GM15510 (cell line): ENCODE results near the gene CDK6.

Experiments
- POLR2A ChIP-seq: IDR thresholded peaks from 3 replicates; pipeline ENCODE4 v1.6.1; 2011; ENCODE audit warnings: borderline replicate concordance; ENCODE audit not compliant: insufficient read length; ENCODE audit errors: extremely low read depth

CDK6 gene

DNA sequence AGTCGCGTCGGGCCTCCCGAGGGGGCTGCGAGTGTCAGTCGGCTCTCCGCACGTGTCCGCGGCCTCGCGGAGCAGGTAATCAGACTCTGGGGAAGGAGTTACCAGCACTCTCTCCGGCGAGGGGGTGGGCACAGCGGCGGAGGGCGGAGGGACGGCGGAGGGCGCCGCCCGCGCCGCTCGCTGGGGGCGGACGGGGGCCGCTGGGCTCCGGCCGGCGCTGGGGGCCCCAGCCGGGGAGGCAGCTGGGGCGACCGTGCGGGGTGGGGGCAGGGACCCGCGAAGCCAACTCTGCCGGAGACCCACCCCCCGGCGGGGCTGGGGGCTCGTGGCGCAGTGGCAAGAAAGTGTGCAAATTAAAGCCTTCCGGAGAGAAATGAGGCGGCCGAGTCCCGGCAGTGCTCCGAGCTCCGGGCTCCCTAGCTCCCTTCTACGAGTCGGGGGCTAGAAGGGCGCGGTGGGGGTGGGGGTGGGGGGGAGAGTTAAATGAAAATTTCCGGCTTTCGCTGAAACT is at the start of gene CDK6:
Gene CDK6, minus strand, starts transcription at position 85 of the 511 bp plus-strand sequence. CDS start 3,250 bp downstream, outside the sequence.
- TF ChIP-seq POLR2A, result peak; percentile 71

DNA sequence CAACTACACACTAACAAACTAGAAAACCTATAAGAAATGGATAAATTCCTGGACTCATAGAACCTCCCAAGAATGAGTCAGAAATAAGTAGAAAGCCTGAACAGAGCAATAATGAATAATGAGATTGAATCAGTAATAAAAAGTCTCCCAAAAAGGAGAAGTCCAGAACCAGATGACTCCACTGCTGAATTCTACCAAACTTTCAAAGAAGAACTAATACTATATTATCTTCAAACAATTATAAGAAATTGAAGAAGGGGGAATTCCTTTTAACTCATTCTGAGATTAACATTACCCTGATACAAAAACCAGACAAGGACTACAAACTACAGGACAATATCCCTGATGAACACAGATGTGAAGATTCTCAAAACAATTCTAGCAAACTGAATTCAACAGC is 47.8 kb upstream of the CDK6 start:
- TF ChIP-seq POLR2A, result no peak

DNA sequence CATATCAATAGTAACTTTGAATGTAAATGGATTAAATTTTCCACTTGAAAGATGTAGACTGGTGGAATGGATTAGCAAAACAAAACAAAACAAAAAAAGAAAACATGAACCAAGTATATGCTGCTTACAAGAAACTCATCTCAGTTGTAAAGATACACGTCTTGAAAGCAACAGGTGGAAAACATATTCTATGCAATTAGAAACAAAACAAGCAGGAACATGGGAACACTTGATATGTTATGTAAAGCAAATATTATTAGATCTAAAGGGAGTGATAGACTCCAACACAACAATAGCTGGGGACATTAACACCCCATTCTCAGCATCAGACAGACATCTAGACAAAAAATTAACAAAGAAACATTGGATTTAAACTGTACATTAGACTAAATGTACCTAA is 46.4 kb upstream of the CDK6 start:
- TF ChIP-seq POLR2A, result no peak

DNA sequence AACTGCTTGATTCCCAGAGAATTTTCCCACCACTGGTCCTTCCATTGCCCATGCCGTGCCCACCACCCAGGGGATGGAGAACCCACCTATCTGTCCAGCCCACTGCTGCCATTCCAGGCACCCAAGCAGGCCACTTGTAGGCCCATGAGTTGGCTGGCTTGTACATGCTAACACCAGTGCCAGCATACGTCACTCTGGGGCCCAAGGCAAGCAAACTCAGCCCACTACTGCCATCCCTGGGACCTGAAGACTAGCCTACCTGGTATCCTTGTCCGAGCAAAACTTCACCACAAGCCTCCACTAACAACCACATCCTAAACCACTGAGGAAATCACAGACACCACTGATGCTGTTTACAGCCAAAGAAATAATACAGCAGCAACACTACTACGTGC is 44.7 kb upstream of the CDK6 start:
- no peak for TF ChIP-seq POLR2A

DNA sequence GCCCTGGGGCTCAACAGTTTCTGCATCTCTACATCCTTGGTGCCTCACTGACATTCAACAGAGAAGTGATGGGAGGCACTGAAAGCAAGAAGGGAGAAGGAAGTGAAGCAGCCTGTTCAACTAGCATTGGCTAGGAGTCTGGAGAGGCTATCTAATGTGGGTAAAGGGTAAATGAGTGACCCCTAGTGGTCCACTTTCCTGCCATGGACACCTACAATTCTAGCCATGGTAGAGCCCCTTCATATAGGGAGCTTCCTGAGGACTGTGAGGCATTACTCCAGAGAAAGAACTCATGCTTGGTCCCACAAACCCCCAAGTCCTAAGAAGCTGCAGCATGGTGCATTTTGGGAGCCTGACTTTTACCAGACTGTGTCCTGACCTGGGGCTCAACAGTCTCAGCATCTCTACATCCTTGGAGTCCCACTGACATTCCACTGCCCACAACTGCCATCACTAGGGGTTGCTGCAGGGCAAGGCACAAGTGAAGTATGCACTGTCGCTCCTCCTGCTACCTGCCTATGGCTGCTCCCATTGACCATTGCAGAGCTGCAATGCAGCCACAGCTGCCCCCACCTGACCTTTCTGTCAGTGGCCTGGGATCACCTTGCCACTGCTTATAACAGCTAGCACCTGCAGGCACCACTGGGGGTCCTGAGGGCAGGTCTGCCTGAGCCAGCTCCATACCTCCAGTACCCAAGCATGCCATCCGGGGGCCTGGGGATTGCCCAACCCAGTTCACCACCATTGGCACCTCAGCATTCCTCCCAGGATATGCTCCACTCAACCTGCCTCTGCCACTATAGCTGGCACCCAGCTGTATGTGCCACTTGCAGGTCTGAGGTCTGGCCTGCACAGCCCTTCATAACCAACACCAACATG is 44.1 kb upstream of the CDK6 start:
- no peak for TF ChIP-seq POLR2A

DNA sequence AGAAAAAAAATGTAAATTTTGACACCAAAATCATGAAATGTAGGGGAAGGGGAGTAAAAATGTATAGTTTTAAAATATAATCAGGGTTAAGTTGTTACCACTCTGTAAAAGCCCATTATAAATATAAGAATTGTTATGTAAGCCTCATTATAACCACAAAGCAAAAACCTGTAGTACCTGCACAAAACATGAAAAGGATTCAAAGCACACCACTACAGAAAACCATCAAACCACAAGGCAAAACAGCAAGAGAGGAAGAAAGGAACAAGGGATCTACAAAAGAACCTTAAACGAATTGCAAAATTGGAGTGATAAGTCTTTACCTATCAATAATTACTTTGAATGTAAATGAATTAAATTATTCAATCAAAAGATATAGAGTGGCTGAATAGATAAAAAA is 41.0 kb upstream of the CDK6 start:
- no peak for TF ChIP-seq POLR2A

DNA sequence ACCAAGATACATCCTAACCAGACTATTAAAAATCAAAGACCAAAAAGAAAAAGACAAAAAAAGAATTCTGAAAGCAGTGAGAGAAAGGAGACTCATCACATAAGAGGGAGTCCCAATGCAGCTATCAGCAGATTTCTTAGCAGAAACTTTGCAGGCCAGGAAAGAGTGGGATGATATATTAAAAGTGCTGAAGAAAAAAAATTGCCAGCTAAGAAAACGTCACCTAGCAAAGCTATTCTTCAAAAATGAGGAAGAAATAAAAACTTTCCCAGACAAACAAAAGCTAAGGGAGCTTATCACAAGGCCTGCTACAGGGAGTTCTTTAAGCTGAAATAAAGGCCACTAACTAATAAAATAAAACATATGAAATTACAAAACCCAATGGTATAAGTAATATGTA is 40.5 kb upstream of the CDK6 start:
- no peak for TF ChIP-seq POLR2A

DNA sequence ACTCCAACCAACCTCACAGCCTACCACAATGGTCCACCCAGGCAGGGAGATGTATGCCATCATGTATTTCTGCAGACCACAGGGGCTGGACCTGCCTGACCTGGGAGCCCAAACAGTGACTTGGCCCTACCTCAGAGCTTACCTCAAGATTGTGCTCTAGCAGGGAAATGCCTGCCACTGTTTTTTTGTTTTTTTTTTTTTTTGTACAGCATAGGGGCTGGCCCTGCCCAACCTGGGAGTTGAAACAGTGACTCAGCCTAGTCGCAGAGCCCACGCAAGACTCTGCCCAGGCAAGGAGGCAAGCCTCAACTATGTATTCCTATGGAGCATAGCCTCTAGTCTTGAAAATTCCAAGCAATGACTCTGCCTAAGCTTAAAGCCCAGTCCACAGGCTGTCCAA is 39.3 kb upstream of the CDK6 start:
- TF ChIP-seq POLR2A, result no peak

DNA sequence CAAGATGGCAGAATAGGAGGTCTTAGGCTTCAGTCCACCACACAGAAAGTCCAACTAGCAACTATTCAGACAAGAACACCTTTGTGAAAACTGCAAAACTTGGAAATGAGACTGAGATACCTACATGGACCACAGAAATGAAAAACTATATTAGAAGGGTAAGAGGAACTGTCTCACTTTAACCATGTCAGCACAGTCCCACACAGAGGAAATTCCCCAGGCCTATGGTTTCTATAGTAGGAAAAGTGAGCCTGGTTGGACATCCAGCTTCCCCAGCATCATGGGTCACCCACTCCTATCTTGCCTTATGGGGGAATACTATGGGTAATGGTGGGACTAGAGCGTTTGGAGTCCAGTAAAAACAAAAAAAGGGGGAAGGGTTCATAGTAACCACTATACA is 38.8 kb upstream of the CDK6 start:
- TF ChIP-seq POLR2A, result no peak

DNA sequence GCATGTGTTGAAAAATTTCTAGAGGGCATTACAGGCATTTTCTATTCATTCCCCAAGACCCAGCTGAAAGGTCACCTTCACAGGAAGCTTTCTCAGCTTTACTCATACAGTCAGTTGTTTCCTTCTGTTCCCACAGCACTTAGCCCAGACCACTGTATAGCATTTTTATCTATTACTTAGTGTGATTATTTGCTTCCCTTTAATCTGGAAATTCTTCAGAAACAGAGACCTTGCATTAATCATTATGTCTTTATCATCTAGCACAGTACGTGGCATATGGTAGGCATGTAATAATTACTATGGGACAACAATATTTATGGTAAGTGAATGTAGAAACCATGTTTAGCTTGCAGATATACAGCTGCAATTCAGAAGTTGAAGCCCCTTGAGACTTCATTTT is 38.2 kb upstream of the CDK6 start:
- no peak for TF ChIP-seq POLR2A

DNA sequence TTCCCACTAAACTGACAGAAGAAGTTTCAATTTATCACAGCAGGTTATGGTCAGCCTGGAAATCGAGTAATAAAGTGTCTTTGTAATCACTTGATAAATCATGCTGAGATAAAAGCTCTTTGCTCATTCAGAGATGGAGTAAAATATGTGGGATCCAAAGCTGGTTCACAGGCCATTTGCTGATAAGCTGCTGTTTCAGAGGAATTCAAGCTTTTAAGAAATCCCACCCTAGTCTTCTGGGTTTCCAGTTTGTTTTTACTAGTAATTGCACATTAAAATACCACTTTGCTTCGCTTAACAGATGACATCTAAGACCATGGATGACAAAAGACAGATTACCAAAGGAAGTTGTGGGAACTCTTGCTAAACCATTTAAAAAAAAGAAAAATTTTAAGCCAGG is 37.4 kb upstream of the CDK6 start:
- no peak for TF ChIP-seq POLR2A

DNA sequence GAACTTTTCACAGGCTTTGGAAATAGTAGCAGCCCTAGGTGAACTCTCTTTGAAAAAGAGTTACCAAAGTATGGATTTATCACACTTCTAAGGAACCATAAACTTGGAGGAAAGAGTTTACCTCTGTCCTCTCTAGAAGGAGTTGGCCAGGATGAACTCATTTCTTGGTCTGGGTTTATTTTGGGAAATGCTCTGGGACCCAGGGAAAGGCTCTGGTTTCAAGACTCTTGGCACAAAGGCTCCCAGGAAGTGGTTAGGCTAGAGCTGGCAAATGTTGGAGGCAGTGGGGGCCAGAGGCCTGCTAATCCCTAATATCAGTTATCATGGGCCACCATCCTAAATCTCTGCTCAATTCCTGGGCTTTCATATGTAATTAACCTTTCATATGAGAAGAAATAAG is 36.3 kb upstream of the CDK6 start:
- no peak for TF ChIP-seq POLR2A

DNA sequence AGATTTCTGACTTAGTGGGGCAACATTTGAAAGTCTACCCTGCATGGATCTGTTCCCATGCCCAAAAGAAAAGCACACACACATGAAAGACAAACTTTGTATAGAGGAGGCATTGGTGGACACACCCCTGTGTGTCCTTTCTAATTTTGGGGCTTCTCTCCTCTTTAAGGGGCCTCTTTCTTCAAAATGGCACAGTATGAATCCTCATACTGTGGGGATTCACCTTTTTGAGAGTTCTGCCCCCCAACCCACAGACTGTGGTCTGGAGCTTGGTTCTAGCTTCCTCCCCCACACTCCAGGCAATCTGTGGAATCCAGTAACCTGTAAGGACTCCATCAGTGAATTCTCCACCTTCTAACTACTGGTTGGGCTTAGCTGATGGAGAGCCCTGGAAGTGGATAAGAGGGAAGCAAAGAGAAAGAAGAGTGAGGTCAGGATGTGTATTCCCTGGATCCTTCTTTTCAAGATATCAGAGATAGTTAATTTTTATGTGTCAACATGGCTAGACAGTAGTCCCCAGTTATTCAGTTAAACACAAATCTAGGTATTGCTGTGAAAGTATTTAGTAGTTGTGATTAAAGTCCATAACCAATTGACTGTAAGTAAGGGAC is 32.4 kb upstream of the CDK6 start:
- TF ChIP-seq POLR2A, result no peak

DNA sequence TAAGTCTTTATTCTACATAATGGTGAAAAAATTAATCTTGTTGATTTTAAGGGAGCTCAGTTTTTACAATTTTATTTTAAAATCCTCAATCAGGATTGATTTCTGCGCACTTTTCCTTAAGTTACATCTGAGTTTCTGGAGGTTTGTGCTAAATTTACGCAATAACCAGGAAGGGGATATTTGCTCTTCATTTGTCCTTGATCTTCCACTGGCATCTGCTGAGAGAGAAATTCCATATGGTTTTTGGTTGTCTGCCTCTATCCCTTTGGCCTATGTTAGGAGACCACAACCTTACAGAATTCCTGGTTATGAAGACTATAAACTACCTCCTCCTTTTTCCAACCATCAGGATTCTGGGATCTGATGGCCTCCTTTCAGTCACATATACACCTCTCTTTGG is 20.1 kb upstream of the CDK6 start:
- TF ChIP-seq POLR2A, result no peak

DNA sequence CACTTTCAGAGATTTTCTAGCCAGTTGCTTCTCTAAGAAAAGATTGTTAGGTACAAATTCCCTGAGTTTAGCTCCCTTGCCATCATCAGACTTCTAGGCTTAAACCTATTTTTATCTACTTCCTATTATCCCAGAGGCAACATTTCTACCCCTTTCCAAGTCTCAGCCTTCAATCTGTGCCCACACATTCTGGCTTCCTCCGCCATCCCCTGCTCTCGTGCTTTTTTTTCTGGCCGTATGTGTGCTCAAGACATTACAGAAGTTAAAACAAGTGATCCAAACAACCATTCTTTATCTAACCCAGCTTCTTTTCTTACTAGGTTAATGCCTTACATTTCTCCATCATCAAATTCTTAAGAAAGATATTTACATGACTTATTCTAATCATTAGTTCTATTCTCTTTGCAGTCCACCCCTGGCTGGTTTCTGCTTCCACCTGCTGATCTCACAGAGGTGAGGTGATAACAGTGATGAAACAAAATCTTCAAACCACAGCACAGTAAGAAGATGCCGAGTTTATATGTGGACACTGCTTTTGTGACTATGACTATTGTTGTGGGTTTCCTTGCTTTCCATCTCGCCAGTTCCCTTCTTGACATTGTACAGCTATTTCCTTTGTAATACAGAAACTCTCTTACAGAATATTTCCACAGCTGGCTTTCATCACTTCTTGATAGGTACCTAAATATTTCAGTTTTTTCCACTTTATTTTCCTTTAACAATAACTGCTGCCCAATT is 18.3 kb upstream of the CDK6 start:
- no peak for TF ChIP-seq POLR2A
